Kidney (tissue), 14 donors: Measurements from ENCODE around the gene CPXM2. TPM values are rescaled to one million over a fixed set of nuclear protein-coding genes. Genes with fewer than 3 reads are reported as not detected.

Source experiments
- DNase-seq, 5 donors: peaks; one replicate each; pipeline ENCODE4 v3.0.0-alpha.2; 2013 to 2020
- FAIRE-seq: peaks from 2 replicates; lab custom pipeline; 2012; peaks lifted over from hg19 to GRCh38; lab: Jason Lieb, UNC
- H3K27ac ChIP-seq, 2 donors: one replicate each; pipeline ENCODE4 v1.7.0; 2013; ENCODE audit warnings: low read depth in 2 of 2, low read length in 2 of 2, inconsistent platforms in 1 of 2
- H3K27me3 ChIP-seq: one replicate; pipeline ENCODE4 v1.7.1; 2013; ENCODE audit warnings: low read length, inconsistent platforms; ENCODE audit not compliant: control insufficient read depth, insufficient read depth
- H3K36me3 ChIP-seq, 3 donors: one replicate each; pipeline versions ENCODE4 v1.7.0 to v1.7.1; 2013; ENCODE audit warnings: low read length in 3 of 3, control low read depth in 1 of 3, inconsistent platforms in 1 of 3; ENCODE audit not compliant: insufficient read depth in 3 of 3, control insufficient read depth in 2 of 3
- H3K4me1 ChIP-seq, 3 donors: one replicate each; pipeline versions ENCODE4 v1.7.0 to v1.7.1; 2013; ENCODE audit warnings: low read length in 3 of 3, inconsistent platforms in 1 of 3, low read depth in 1 of 3; ENCODE audit not compliant: control insufficient read depth in 2 of 3, insufficient read depth in 2 of 3
- H3K4me3 ChIP-seq, 3 donors: one replicate each; pipeline versions ENCODE4 v1.7.0 to v1.8.1; 2013; ENCODE audit warnings: low read length in 3 of 3, control low read depth in 1 of 3, inconsistent platforms in 1 of 3
- H3K9ac ChIP-seq, 3 donors: one replicate each; pipeline versions ENCODE4 v1.7.0 to v1.7.1; 2013; ENCODE audit warnings: low read length in 3 of 3, control low read depth in 1 of 3, inconsistent platforms in 1 of 3
- H3K9me3 ChIP-seq, 3 donors: one replicate each; pipeline versions ENCODE4 v1.7.0 to v1.7.1; 2013; ENCODE audit warnings: low read length in 3 of 3, control low read depth in 1 of 3, inconsistent platforms in 1 of 3; ENCODE audit not compliant: control insufficient read depth in 2 of 3, insufficient read depth in 1 of 3
- CTCF ChIP-seq: IDR thresholded peaks from 3 replicates; pipeline ENCODE4 v1.5.1; 2012; ENCODE audit warnings: mild to moderate bottlenecking, moderate library complexity, borderline replicate concordance; ENCODE audit not compliant: insufficient read depth; ENCODE audit errors: extremely low read depth
- intact Hi-C: fragments of 100-400 bp; cut with DNase I; formaldehyde crosslinking; loops from one replicate; pipeline ENCODE4 v1.11.1; 2022
- polyA plus RNA-seq: library from polyadenylated mRNA; stranded (reverse); fragments of 350-450 nt; fragmentation: Illumina TruSeq; extraction: RNeasy Lipid Tissue Mini Kit (QIAGEN cat#74804); gene quantifications from one replicate; pipeline ENCODE4 v1.2.3, GENCODE V29; 2014; ENCODE audit warnings: low read depth, low replicate concordance; ENCODE audit not compliant: insufficient read depth
- total RNA-seq: library from RNA; stranded (reverse); fragmentation: NEBNext Ultra II Directional; extraction: Animal tissue kit (Norgen Biotek cat#: 25700); gene quantifications from one replicate; pipeline ENCODE4 v1.2.1, GENCODE V29; 2021
- donor health status: control.
- donor health status: control.
- donor health status: control.
- donor health status: control.
- donor health status: control.
- donor health status: DM: yes; HTN: yes; CAD: no.
- donor health status: Normal renal cell carcinoma (clear cell type).

The CPXM2 gene
- total and polyA plus RNA-seq, 2 donors from 2014 or later, result 18.1 to 18.5 TPM

- no peak overlapping the region for H3K4me3 ChIP-seq
- H3K4me1 ChIP-seq, result no peaks in the 10 kb centered on the region
- TF ChIP-seq CTCF, result no peak
- no peak overlapping the region for H3K27ac ChIP-seq
- H3K9me3 ChIP-seq, result no peaks in the 10 kb centered on the region
- intact Hi-C loops, result no loop called here
- DNase-seq (no peak), FAIRE-seq (no peak)
- H3K36me3 ChIP-seq, result no peaks in the 10 kb centered on the region
- H3K9ac ChIP-seq, result no peak overlapping the region
- no peaks in the 10 kb centered on the region for H3K27me3 ChIP-seq
These were observed 50.9 kb downstream of the CPXM2 start for GRCh38 chr10:123840714-123841113.

- no peak for TF ChIP-seq CTCF
- Histone ChIP-seq H3K27me3 (no peaks in the 10 kb centered on the region), H3K36me3 (no peaks in the 10 kb centered on the region), H3K27ac (no peak overlapping the region), H3K9me3 (no peaks in the 10 kb centered on the region), H3K4me3 (no peak overlapping the region), H3K4me1 (no peaks in the 10 kb centered on the region), H3K9ac (no peak overlapping the region)
- FAIRE-seq (no peak), DNase-seq (no peak)
- intact Hi-C loops, result no loop called here
These were observed 52.9 kb downstream of the CPXM2 start for GRCh38 chr10:123838596-123839310.

DNA sequence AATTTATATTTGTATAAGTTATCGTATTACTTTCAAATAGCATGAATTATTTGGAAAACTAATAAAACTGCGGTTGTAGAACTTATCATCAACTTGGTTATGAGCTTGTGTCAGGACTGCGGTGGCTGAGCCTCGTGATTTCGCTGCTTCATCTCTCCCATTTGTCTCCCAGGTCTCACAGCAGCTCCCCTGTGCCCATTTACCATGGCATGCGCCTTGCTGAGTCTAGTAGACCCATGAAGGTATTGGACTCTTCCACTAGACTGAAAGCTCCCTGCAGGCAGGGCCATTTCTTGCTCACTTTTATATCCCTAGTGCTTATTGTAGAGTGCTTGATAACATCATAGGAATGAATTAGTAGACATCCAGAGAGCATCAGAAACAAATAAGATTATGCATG is 53.9 kb downstream of the CPXM2 start:
- no peak overlapping the region for H3K4me3 ChIP-seq
- H3K4me1 ChIP-seq, result no peaks in the 10 kb centered on the region
- no peaks in the 10 kb centered on the region for H3K27me3 ChIP-seq
- TF ChIP-seq CTCF, result no peak
- no peak for DNase-seq
- FAIRE-seq, result no peak
- no peaks in the 10 kb centered on the region for H3K36me3 ChIP-seq
- intact Hi-C loops, result no loop called here
- H3K9ac ChIP-seq, result no peak overlapping the region
- H3K9me3 ChIP-seq, result no peaks in the 10 kb centered on the region
- no peak overlapping the region for H3K27ac ChIP-seq
